Inflammatory macrophage treated with lipopolysaccharide for 4 hours (primary cell): ENCODE results near the gene CHCHD3.

Experiments
- DNase-seq: peaks from one replicate; pipeline ENCODE4 v3.0.0-alpha.2; 2020

Gene CHCHD3

DNA sequence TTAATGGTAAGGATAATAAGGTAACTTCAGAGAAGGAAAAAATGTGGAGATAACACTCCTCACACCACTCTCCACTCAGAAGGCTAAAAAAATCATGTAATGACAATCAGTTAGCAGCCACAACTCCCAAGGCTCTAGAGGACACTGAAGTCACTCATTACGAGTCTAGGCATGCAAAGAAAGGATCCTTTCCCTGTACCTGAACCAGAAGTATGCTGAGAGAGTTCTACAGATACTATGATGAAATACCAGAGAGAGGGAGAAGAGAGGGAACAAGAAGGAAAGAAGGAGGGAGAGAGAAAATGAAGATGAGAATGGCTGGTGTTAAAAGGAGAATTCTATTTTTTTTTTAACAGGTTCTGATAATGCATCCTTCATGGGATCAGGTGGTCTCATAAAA is 281.4 kb downstream of the CHCHD3 start:
- DNase-seq = no peak

- DNase-seq = no peak
These were observed 282.8 kb downstream of the CHCHD3 start for GRCh38 chr7:132799081-132799413.

- no peak for DNase-seq
These were observed 284.7 kb downstream of the CHCHD3 start for GRCh38 chr7:132797152-132797551.

GRCh38 chr7:132793474-132793873 is 288.4 kb downstream of the CHCHD3 start:
- no peak for DNase-seq

DNA sequence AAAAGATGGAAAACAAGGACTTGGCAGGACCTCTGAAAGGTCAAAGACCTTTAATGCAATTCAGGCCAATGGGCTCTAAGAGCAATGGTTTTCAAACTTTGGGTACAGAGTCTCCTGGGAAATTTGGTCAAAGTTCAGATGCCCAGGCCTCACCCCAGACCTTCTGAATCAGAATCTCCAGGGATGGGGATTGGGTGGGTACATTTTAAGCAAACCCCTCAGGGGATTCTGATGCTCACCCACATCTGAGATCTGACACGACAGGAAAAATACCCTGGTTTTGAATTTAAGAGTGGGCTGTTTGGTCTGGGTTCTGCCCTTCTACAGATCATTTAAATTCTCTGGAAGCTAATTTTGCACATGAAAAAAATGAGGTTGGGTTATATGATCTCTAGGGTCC is 290.9 kb downstream of the CHCHD3 start:
- DNase-seq = no peak

DNA sequence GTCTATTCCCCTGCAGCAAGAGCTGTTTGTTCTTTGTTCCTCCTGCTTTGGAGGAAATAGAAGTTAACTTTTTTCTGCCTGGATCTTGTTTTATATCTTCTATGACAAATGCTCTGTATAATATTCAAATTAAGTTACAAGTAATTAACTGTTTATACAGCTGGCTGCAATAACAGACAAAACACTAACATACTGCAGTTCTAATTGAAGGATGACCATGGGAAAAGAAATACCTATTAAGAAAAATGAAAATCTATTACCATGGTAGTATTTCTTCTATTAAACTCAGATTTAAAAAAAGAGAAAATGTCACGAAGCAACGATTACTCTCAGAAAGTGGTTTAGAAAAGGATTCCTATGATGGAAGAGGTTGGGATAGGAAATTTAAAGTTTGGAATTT is 291.8 kb downstream of the CHCHD3 start:
- DNase-seq = no peak

GRCh38 chr7:132789281-132789680 is 292.6 kb downstream of the CHCHD3 start:
- no peak for DNase-seq

- DNase-seq = peak; percentile 24
These were observed 296.0 kb downstream of the CHCHD3 start for GRCh38 chr7:132785870-132786269.

DNA sequence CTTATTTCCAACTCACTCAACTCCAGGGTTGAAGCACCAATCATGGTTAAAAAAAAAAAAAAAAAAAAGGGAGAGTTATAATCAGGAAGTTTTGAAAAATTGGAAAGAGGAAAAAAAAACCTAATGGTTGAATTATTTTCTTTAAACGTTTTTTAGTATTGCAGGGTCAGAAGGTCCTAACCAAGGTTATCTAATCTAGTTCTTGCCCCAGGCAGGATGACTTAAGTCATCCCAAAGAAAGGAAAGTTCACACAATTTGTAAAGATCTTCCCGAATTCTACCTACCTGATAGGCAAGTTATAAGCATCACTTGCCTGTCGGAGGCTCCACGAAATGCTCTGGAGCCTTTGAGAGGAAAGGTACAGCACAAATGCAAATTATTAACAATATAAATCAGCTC is 297.5 kb downstream of the CHCHD3 start:
- DNase-seq = no peak

DNA sequence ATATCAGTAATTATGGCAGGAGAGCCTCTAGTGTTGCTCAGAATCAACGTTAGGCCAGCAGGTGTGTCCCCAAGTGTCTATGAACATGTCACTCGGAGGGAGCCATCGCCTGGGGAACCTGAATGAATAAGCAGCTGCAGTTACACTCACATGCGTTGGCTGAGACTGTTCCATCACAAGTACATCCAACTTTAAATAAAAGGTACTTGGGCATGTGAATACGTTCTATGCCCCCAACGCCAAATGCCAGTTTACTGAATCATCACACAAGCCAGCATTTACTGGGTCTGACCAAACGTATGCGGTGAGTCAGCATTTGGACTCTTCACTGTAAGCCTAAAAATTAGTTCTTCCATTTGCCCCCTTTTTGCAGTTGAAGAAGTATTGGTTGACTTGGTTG is 298.1 kb downstream of the CHCHD3 start:
- DNase-seq = no peak

DNA sequence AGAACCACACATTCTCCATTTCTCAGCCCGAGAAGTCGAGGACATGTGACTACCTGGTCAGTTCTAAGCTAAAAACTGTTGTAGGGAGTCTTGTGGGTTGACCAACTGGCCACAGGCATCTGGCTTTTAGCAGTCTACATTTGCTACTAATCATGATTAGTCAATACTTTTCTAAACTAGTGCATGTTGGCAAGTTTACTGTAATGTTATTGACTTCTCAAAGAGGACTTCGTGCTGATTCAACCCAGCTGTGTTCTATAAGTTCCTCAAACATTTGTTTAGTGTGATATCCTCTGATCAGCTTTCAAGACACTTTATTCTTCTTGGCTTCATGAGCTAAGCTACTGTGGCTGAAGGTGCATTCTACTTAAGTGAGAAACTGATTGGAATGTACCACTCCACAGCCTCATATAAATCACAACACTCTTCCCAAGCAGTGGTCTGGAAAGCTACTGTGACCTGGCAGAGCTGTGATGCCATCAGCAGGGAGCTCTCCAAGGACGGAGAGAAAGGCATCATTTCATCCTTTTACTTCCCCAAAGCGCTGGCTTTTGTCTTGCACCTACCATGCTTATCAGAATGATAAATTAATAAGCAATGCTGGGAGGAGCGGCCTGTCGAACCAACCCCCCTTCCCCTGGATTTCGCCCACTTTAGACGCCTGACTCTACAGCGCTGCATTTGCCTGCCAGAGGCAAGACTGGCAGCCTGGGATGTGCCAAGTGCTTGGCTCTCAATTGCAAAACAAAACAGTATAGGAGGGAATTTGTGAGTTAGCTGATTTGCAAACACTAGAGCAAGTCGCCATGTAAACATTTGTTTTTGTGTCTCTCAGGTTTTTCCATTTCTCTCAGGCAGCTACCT is 298.9 kb downstream of the CHCHD3 start:
- DNase-seq = no peak

- DNase-seq = no peak
These were observed 301.1 kb downstream of the CHCHD3 start for GRCh38 chr7:132780822-132781221.

DNA sequence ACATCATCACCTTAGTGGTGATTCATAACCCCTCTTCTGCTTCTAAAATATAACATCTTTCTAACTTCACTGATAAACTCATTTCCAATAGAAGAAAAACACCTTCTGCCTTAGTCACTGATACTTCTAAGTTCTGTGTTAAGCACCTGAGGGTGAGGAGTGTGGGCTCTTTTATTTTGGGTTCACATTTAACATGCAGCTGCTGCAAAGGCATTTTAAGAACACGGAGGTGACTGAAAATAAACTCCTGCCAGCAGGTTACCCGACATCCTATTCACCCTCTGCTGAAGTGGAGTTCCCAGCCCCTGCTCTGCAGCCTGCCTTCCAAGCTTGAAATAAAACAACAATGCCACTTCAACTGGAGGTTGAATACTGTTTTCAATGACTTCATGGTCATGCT is 302.7 kb downstream of the CHCHD3 start:
- no peak for DNase-seq

DNA sequence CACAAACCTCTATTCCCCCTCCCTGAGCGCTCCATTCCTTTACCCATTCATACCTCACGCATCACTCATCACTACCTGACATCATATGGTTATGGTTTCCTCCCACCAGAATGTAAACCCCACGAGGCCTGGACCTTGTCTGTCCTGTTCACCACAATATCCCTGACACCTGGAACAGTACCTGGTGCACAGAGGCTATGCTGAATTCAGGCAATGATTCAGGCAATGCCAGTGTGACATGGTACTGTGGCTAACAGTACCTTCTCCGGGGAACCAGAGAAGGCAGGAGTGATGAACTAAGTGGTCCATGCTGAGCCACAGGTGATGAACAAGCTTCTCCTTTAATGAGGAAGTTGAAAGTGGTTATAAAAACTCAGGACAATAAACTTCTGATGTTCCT is 303.1 kb downstream of the CHCHD3 start:
- no peak for DNase-seq

- no peak for DNase-seq
These were observed 303.9 kb downstream of the CHCHD3 start for GRCh38 chr7:132777956-132778355.

DNA sequence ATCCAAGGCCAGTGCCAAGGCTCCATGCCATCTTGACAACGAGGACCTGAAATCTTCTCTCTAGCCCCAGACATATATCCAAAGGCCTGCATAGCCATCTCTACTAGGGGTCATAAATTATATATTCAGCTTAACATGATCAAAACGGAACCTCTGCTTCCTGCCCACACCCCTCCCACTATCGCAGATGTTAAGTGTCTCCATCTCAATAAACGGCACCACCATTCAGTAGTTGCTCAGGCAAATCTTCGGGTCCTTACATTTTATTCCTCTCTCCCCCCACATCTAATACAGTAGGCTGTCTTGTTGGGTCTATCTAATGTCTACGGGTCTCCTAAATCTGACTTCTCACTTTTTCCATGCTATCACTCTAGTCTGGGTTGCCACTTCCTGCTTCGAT is 304.5 kb downstream of the CHCHD3 start:
- DNase-seq = no peak

GRCh38 chr7:132776048-132776620 is 305.8 kb downstream of the CHCHD3 start:
- no peak for DNase-seq

DNA sequence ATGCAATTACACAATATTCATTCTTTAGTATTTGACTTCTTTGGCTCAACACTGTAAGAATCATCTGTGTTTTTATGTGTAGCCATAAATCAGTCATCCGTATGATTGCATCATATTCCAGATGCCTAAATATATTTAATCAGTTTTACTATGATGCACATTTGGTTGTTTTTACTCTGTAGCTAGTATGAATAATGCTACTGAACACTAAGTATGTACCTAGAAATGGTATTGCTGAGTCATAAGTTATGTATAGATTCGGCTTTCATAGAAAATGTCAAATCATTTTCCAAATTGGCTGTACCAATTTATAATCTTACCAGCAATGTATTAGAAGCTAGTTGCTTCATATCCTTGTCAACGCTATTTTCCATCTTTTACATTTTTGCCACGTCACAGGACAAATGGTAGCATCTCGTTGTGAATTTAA is 308.3 kb downstream of the CHCHD3 start:
- DNase-seq = no peak

DNA sequence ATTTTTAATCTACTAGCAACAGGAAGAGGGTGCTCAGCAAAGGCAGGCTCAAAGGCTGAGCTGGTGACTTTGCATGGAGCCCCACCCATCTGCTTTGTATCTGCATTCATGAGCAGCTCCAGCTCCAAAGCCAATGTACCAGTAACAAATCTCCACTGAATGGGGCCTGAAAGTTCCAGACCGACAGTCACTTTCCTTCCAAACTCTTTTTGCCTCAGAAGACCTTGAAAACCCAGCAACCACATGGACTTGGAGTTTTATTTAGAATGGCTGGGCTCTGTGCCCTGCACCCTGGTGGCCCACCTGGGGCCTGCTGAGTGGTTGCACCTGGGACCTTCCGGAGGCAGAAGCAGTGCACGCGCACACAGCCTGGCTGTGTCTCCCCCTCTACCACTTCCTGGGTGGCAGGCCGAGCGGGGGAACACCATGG is 310.6 kb downstream of the CHCHD3 start:
- DNase-seq = no peak

DNA sequence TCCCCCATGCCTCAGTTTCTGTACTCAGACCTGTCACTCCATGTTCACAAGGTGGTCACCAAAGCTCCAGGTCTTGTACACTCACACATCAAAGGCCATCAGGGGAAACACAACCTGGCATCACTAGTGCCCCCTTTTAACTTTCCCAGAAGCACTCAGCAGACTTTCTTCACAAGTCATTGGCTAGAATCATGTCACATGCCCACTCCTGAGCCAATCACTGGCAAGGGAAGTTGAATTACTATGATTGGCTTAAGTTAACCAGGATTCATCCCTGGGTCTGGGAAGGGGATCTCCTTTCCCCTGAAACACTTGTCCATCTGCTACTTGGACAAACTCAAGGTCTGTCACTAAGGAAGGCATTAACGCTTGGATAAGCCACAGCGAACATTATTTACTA is 311.8 kb downstream of the CHCHD3 start:
- no peak for DNase-seq

DNA sequence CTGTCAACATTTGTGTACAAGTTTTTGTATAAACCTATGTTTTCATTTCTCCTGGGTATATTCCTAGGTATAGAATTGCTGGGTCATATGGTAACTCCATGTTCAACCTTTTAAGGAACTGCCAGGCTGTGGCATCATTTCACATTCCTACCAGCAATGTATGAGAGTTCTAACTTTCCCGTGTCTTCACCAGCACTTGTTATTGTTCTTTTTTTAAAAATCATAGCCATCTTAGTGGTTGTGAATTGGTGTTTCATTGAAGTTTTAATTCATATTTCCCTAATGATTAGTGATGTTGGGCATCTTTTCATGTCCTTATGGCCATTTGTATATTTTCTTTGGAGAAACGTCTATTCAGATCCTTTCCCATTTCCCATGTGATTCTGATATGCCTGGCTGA is 312.6 kb downstream of the CHCHD3 start:
- no peak for DNase-seq

GRCh38 chr7:132768099-132768498 is 313.8 kb downstream of the CHCHD3 start:
- DNase-seq = no peak

GRCh38 chr7:132767378-132767777 is 314.5 kb downstream of the CHCHD3 start:
- no peak for DNase-seq

- DNase-seq = no peak
These were observed 315.2 kb downstream of the CHCHD3 start for GRCh38 chr7:132766660-132767059.

GRCh38 chr7:132765861-132766260 is 316.0 kb downstream of the CHCHD3 start:
- DNase-seq = no peak
